ENCODE measurements around the gene SMYD2.
A peak's percentile ranks its signal among the peaks of the same experiment; 100 is the strongest.

The SMYD2 gene

GRCh38 chr1:214310010-214310409, 29.1 kb downstream of the SMYD2 start:
- Histone ChIP-seq H3K14ac (ENCODE audit: low read length) (no peak overlapping the region), H2BK120ac (ENCODE audit: insufficient read depth, low read length, poor library complexity) (no peak overlapping the region), H3K4me2 (ENCODE audit: low read length) (no peak overlapping the region), H3K4ac (ENCODE audit: low read depth, low read length) (no peak overlapping the region), H2AK5ac (ENCODE audit: low read length) (no peak overlapping the region), H3K79me2 (ENCODE audit: control insufficient read depth, insufficient read depth, low read length, poor library complexity) (no peaks in the 10 kb centered on the region), H3K27ac (ENCODE audit: low read depth, low read length) (no peak overlapping the region), H3K79me1 (ENCODE audit: low read length) (no peaks in the 10 kb centered on the region), H2BK5ac (ENCODE audit: low read depth, low read length, poor library complexity) (no peak overlapping the region), H3K9ac (ENCODE audit: low read length) (no peak overlapping the region), H3K23ac (ENCODE audit: low read length) (no peak overlapping the region), H3K36me3 (ENCODE audit: control insufficient read depth in 1 of 2, insufficient read depth in 2 of 2, low read length in 2 of 2) (peaks cover 5 to 8% of the 10 kb centered on the region in 2 experiments), H3K4me1 (ENCODE audit: control insufficient read depth in 1 of 2, insufficient read depth in 2 of 2, low read length in 2 of 2) (peaks cover 0 to 3% of the 10 kb centered on the region in 2 experiments), H3K27me3 (ENCODE audit: insufficient read depth, low read length) (no peaks in the 10 kb centered on the region), H3K4me3 (ENCODE audit: low read depth, low read length) (no peak overlapping the region), H4K91ac (ENCODE audit: low read depth, low read length) (no peak overlapping the region), H3K9me3 (ENCODE audit: insufficient read depth, low read depth, low read length) (no peaks in the 10 kb centered on the region), H2BK12ac (ENCODE audit: low read length) (no peak overlapping the region), H4K12ac (ENCODE audit: low read depth, low read length) (no peak overlapping the region), H2AFZ (ENCODE audit: insufficient read depth, low read length, poor library complexity) (no peak overlapping the region), H3K18ac (ENCODE audit: low read length) (no peak overlapping the region), H4K8ac (ENCODE audit: low read depth, low read length) (no peak overlapping the region)
- no CpG with 5 or more reads among the region's 3 CpGs for WGBS (ENCODE audit: extremely low coverage, insufficient coverage, insufficient read length)
- peak in 1 of 2 donors; percentile 69 for DNase-seq

DNA sequence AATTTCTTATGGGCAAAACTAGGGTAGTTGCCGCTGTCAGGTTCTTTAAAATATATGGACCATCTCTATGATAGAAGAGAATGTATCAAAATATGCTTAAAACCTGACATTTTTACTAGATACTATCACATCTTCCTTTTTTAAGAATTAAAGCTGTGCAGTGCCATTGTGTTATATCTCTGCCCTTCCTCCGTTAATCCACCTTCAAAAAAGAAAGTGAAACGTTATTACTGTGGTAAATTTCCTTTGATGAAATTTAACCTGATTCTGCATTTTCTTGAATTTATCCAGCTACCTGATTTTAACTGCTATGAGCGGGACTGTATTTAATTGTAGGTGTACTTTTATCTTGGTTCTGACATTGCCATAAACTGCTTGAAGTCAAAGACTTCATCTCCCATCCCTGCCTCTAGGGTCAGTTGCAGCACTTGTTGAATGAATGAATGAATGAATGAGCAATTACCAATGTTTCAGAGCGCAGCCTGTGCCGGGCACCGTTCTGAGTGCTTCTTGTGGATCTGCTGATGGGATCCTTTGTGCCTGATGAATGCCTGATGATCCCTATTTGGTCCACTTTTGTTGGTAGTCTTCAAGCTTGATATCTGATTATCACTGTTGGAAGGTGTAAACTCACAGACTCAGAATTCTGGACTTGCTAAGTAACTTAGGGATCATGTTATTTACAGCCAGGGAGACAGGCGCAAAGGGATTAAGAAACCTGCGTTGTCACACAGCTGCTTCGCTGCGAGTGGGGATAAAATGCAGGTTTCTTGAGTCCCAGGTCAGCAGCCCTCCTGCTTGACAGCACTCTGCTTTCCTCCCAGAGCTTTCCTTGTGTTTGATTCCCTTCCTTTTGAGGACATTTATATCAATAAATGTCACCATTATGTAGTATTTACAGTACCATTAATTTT, 30.1 kb downstream of the SMYD2 start:
- no peaks in the 10 kb centered on the region for H3K9me3 ChIP-seq (ENCODE audit: insufficient read depth, low read depth, low read length)
- H4K12ac ChIP-seq (ENCODE audit: low read depth, low read length), result no peak overlapping the region
- H3K4me2 ChIP-seq (ENCODE audit: low read length), result no peak overlapping the region
- H2BK5ac ChIP-seq (ENCODE audit: low read depth, low read length, poor library complexity), result no peak overlapping the region
- no peaks in the 10 kb centered on the region for H3K79me1 ChIP-seq (ENCODE audit: low read length)
- H3K14ac ChIP-seq (ENCODE audit: low read length), result no peak overlapping the region
- H2BK120ac ChIP-seq (ENCODE audit: insufficient read depth, low read length, poor library complexity), result no peak overlapping the region
- no peak overlapping the region for H4K91ac ChIP-seq (ENCODE audit: low read depth, low read length)
- DNase-seq, result no peak
- no CpG with 5 or more reads among the region's 11 CpGs for WGBS (ENCODE audit: extremely low coverage, insufficient coverage, insufficient read length)
- H3K18ac ChIP-seq (ENCODE audit: low read length), result no peak overlapping the region
- H2AFZ ChIP-seq (ENCODE audit: insufficient read depth, low read length, poor library complexity), result no peak overlapping the region
- no peak overlapping the region for H3K27ac ChIP-seq (ENCODE audit: low read depth, low read length)
- no peak overlapping the region for H3K23ac ChIP-seq (ENCODE audit: low read length)
- H3K4ac ChIP-seq (ENCODE audit: low read depth, low read length), result no peak overlapping the region
- H3K4me1 ChIP-seq (ENCODE audit: control insufficient read depth in 1 of 2, insufficient read depth in 2 of 2, low read length in 2 of 2), result peaks cover 0 to 5% of the 10 kb centered on the region in 2 experiments
- no peak overlapping the region for H4K8ac ChIP-seq (ENCODE audit: low read depth, low read length)
- no peaks in the 10 kb centered on the region for H3K27me3 ChIP-seq (ENCODE audit: insufficient read depth, low read length)
- H2BK12ac ChIP-seq (ENCODE audit: low read length), result no peak overlapping the region
- no peak overlapping the region for H2AK5ac ChIP-seq (ENCODE audit: low read length)
- peaks cover 1 to 6% of the 10 kb centered on the region in 2 experiments for H3K36me3 ChIP-seq (ENCODE audit: control insufficient read depth in 1 of 2, insufficient read depth in 2 of 2, low read length in 2 of 2)
- no peaks in the 10 kb centered on the region for H3K79me2 ChIP-seq (ENCODE audit: control insufficient read depth, insufficient read depth, low read length, poor library complexity)
- H3K4me3 ChIP-seq (ENCODE audit: low read depth, low read length), result no peak overlapping the region
- no peak overlapping the region for H3K9ac ChIP-seq (ENCODE audit: low read length)

GRCh38 chr1:214312530-214313051, 31.6 kb downstream of the SMYD2 start:
- Histone ChIP-seq H3K4ac (ENCODE audit: low read depth, low read length) (no peak overlapping the region), H3K9me3 (ENCODE audit: insufficient read depth, low read depth, low read length) (no peaks in the 10 kb centered on the region), H2BK120ac (ENCODE audit: insufficient read depth, low read length, poor library complexity) (no peak overlapping the region), H3K14ac (ENCODE audit: low read length) (no peak overlapping the region), H3K27ac (ENCODE audit: low read depth, low read length) (no peak overlapping the region), H2BK12ac (ENCODE audit: low read length) (no peak overlapping the region), H2AFZ (ENCODE audit: insufficient read depth, low read length, poor library complexity) (no peak overlapping the region), H3K79me1 (ENCODE audit: low read length) (no peaks in the 10 kb centered on the region), H4K91ac (ENCODE audit: low read depth, low read length) (no peak overlapping the region), H3K4me1 (ENCODE audit: control insufficient read depth in 1 of 2, insufficient read depth in 2 of 2, low read length in 2 of 2) (peaks cover 0 to 8% of the 10 kb centered on the region in 2 experiments), H2AK5ac (ENCODE audit: low read length) (no peak overlapping the region), H3K18ac (ENCODE audit: low read length) (no peak overlapping the region), H3K4me2 (ENCODE audit: low read length) (no peak overlapping the region), H4K12ac (ENCODE audit: low read depth, low read length) (no peak overlapping the region), H3K23ac (ENCODE audit: low read length) (no peak overlapping the region), H3K79me2 (ENCODE audit: control insufficient read depth, insufficient read depth, low read length, poor library complexity) (no peaks in the 10 kb centered on the region), H3K27me3 (ENCODE audit: insufficient read depth, low read length) (no peaks in the 10 kb centered on the region), H3K9ac (ENCODE audit: low read length) (no peak overlapping the region), H4K8ac (ENCODE audit: low read depth, low read length) (no peak overlapping the region), H2BK5ac (ENCODE audit: low read depth, low read length, poor library complexity) (no peak overlapping the region), H3K4me3 (ENCODE audit: low read depth, low read length) (no peak overlapping the region), H3K36me3 (ENCODE audit: control insufficient read depth in 1 of 2, insufficient read depth in 2 of 2, low read length in 2 of 2) (peaks cover 1 to 6% of the 10 kb centered on the region in 2 experiments)
- no peak for DNase-seq
- WGBS (ENCODE audit: extremely low coverage, insufficient coverage, insufficient read length), result no CpG with 5 or more reads among the region's 10 CpGs

DNA sequence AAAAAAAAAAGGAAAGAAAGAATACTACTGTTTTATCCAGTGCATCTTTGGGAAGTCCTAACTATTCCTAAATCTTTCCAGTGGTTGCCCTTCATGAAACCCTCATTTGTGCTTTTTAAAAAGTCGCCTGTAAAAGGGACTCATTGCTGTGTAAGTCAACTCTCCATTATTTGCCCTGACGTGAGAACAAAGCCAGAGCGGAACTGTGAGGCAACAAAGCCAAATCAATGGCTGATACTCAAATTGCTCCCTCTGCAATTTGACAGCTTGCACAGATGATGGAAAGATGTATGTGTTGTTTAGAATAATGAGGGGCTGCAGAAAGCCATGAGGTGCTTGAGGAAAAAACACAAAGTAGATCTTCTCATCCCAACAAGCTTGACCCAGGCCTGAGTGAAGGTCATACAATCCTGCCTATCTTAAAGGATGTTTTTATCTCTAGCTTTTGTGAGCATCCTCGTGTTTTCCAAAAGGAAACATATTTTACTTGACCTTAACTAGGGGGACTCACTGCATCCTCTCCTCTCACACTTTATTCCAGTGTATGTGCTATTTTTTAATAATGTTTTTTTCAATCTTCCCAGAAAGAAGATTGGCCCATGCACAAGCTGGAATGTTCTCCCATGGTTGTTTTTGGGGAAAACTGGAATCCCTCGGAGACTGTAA, 33.4 kb downstream of the SMYD2 start:
- no peak overlapping the region for H2BK120ac ChIP-seq (ENCODE audit: insufficient read depth, low read length, poor library complexity)
- H3K9me3 ChIP-seq (ENCODE audit: insufficient read depth, low read depth, low read length), result no peaks in the 10 kb centered on the region
- H3K23ac ChIP-seq (ENCODE audit: low read length), result no peak overlapping the region
- H3K18ac ChIP-seq (ENCODE audit: low read length), result no peak overlapping the region
- no peak overlapping the region for H4K12ac ChIP-seq (ENCODE audit: low read depth, low read length)
- no peak overlapping the region for H2BK12ac ChIP-seq (ENCODE audit: low read length)
- H4K8ac ChIP-seq (ENCODE audit: low read depth, low read length), result no peak overlapping the region
- H3K14ac ChIP-seq (ENCODE audit: low read length), result no peak overlapping the region
- H4K91ac ChIP-seq (ENCODE audit: low read depth, low read length), result no peak overlapping the region
- WGBS (ENCODE audit: extremely low coverage, insufficient coverage, insufficient read length), result no CpG with 5 or more reads among the region's 5 CpGs
- peaks cover 7 to 12% of the 10 kb centered on the region in 2 experiments for H3K36me3 ChIP-seq (ENCODE audit: control insufficient read depth in 1 of 2, insufficient read depth in 2 of 2, low read length in 2 of 2)
- no peaks in the 10 kb centered on the region for H3K79me2 ChIP-seq (ENCODE audit: control insufficient read depth, insufficient read depth, low read length, poor library complexity)
- no peak overlapping the region for H2BK5ac ChIP-seq (ENCODE audit: low read depth, low read length, poor library complexity)
- H3K27ac ChIP-seq (ENCODE audit: low read depth, low read length), result no peak overlapping the region
- no peaks in the 10 kb centered on the region for H3K79me1 ChIP-seq (ENCODE audit: low read length)
- peaks cover 0 to 8% of the 10 kb centered on the region in 2 experiments for H3K4me1 ChIP-seq (ENCODE audit: control insufficient read depth in 1 of 2, insufficient read depth in 2 of 2, low read length in 2 of 2)
- H3K27me3 ChIP-seq (ENCODE audit: insufficient read depth, low read length), result no peaks in the 10 kb centered on the region
- no peak overlapping the region for H3K4me3 ChIP-seq (ENCODE audit: low read depth, low read length)
- no peak overlapping the region for H2AFZ ChIP-seq (ENCODE audit: insufficient read depth, low read length, poor library complexity)
- DNase-seq, result no peak
- no peak overlapping the region for H3K4me2 ChIP-seq (ENCODE audit: low read length)
- H3K4ac ChIP-seq (ENCODE audit: low read depth, low read length), result no peak overlapping the region
- H2AK5ac ChIP-seq (ENCODE audit: low read length), result no peak overlapping the region
- no peak overlapping the region for H3K9ac ChIP-seq (ENCODE audit: low read length)

Measured in trophoblast cell (in vitro differentiated cells and primary cell).